Activated naive CD4-positive, alpha-beta T cell treated with anti-CD3 and anti-CD28 coated beads, Interleukin-2, amount 10 ng/mL, durations not matched to agents 7 days and 5 days (primary cell): ENCODE results near the gene EPB41L2.
"Not testable (repeated sequence)": the region's sequence is repeated elsewhere in the genome, so short reads cannot be mapped to it uniquely, and the experiment has no call there.

Source experiments
- CTCF ChIA-PET: fragments of 350-600 bp; sonication (Branson Sonifier 250); formaldehyde crosslinking; loops from one replicate; lab custom pipeline; 2021; ENCODE audit warnings: antibody characterized with exemption; lab: Charles Lee
- DNase-seq: peaks from one replicate; pipeline ENCODE4 v3.0.0-alpha.2; 2020
- H3K27ac Mint-ChIP-seq: one replicate; pipeline ENCODE4 v1.8.0; 2021; ENCODE audit warnings: mild to moderate bottlenecking, moderate library complexity, mixed read lengths
- H3K27me3 Mint-ChIP-seq: one replicate; pipeline ENCODE4 v1.8.0; 2021; ENCODE audit warnings: mild to moderate bottlenecking, mixed read lengths
- H3K36me3 Mint-ChIP-seq: one replicate; pipeline ENCODE4 v1.8.0; 2021; ENCODE audit warnings: mixed read lengths
- H3K4me1 Mint-ChIP-seq: one replicate; pipeline ENCODE4 v1.8.0; 2021; ENCODE audit warnings: mixed read lengths
- H3K4me3 Mint-ChIP-seq: one replicate; pipeline ENCODE4 v1.8.0; 2021; ENCODE audit warnings: mild to moderate bottlenecking, moderate library complexity, mixed read lengths
- H3K9me3 Mint-ChIP-seq: one replicate; pipeline ENCODE4 v1.8.0; 2021; ENCODE audit warnings: mixed read lengths

The EPB41L2 gene

DNA sequence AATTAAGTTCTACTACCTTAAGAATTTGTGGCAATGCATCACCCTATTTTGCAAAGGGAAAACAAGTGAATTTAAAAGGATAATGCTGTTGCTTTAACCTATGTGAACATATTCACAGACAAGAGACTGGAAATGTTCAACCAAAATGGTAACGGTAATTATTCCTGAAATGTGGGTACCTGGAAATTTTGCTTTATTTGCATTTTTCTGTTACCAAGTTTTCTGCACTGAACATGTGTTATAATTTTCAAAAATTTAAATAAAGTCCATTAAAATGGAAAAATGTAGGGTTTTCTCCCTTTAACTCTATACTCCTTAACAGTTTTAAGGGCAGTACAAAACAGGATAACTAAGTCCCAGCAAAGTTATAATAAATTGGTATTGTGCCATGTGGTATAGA lies 66.4 kb downstream of the EPB41L2 start:
- Mint-ChIP-seq H3K36me3 (no peaks in the 10 kb centered on the region), H3K4me3 (no peak overlapping the region), H3K27ac (no peak overlapping the region), H3K9me3 (no peaks in the 10 kb centered on the region), H3K27me3 (no peaks in the 10 kb centered on the region), H3K4me1 (no peaks in the 10 kb centered on the region)
- DNase-seq = no peak
- CTCF ChIA-PET = no interaction called here

GRCh38 chr6:130995783-130996447 lies 67.1 kb downstream of the EPB41L2 start:
- CTCF ChIA-PET = no interaction called here
- no peak for DNase-seq
- Mint-ChIP-seq H3K27me3 (no peaks in the 10 kb centered on the region), H3K4me1 (no peaks in the 10 kb centered on the region), H3K36me3 (no peaks in the 10 kb centered on the region), H3K4me3 (no peak overlapping the region), H3K27ac (no peak overlapping the region), H3K9me3 (no peaks in the 10 kb centered on the region)

- H3K9me3 Mint-ChIP-seq = no peaks in the 10 kb centered on the region
- H3K27me3 Mint-ChIP-seq = no peaks in the 10 kb centered on the region
- CTCF ChIA-PET = no interaction called here
- H3K27ac Mint-ChIP-seq = no peak overlapping the region
- DNase-seq = no peak
- no peaks in the 10 kb centered on the region for H3K36me3 Mint-ChIP-seq
- H3K4me3 Mint-ChIP-seq = no peak overlapping the region
- H3K4me1 Mint-ChIP-seq = no peaks in the 10 kb centered on the region
Observed at GRCh38 chr6:130994319-130995097, 68.5 kb downstream of the EPB41L2 start.

DNA sequence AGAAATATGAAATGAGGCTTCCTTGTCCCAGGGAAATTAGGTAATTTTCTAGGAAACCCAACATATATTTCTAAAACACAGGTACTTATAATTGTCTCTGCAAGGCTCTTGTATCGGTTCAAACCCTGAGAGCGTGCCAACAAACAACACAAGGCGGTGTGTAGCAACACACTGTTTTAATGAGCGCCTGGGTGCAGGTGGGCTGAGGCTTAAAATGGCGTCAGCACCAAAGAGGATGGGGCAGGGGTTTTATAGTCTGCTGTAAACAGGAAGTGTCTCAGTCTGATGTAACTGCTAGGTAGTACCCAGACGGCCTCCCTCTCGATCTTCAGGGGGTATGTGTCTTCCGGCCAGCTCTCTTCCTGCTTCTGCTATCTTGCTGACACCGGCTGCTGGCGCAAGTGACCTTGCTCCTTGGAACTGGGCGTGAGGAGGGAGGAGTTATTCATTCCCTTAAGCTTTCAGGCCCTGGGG lies 69.7 kb downstream of the EPB41L2 start:
- Mint-ChIP-seq H3K27me3 (no peaks in the 10 kb centered on the region), H3K36me3 (no peaks in the 10 kb centered on the region), H3K4me1 (no peaks in the 10 kb centered on the region), H3K9me3 (no peaks in the 10 kb centered on the region), H3K4me3 (no peak overlapping the region), H3K27ac (no peak overlapping the region)
- CTCF ChIA-PET = no interaction called here
- DNase-seq = no peak

DNA sequence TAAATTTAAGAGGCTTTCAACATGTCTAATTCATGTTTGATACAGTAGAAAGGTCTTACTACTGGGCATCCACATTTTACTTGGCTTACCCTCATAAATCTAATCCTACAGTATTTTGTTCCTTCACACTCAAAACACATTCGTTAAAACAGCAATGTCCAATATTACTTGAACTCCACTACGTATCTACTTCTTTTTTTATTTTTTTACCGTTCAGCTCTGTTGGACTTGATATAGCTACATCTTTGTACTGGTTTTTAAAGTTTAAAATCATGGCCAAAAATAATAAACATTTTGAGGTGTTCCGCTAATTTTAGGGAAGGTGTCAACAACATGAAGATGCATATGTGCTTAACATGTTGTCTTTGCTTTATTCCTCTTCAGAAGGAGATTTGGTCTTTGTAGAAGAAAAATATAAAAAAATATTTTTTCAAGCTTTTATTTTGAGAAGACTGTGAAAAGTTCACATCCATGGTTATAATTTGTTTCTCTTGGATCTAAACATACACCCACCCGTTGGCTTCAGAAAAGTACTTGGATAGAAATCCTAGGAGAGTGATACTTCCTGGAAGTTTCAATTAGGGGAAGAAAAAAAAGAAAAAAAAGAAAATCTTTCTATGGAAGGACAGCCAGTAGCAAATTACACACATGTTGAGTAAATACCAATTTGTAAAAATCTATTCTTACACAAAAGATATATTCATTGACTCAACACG lies 71.5 kb downstream of the EPB41L2 start:
- Mint-ChIP-seq H3K4me1 (no peaks in the 10 kb centered on the region), H3K36me3 (no peaks in the 10 kb centered on the region), H3K9me3 (no peaks in the 10 kb centered on the region), H3K27ac (no peak overlapping the region), H3K4me3 (no peak overlapping the region), H3K27me3 (no peaks in the 10 kb centered on the region)
- DNase-seq = no peak
- CTCF ChIA-PET = no interaction called here

- DNase-seq, H3K36me3 Mint-ChIP-seq, H3K4me3 Mint-ChIP-seq, H3K27ac Mint-ChIP-seq, H3K27me3 Mint-ChIP-seq, H3K4me1 Mint-ChIP-seq, CTCF ChIA-PET: not testable (repeated sequence)
- H3K9me3 Mint-ChIP-seq = peaks cover 11% of the 10 kb centered on the region
Observed at GRCh38 chr6:130987539-130987938, 75.5 kb downstream of the EPB41L2 start.

GRCh38 chr6:130985115-130985514 lies 77.9 kb downstream of the EPB41L2 start:
- Mint-ChIP-seq H3K36me3 (no peaks in the 10 kb centered on the region), H3K27me3 (no peaks in the 10 kb centered on the region), H3K4me3 (no peak overlapping the region), H3K9me3 (peaks cover 11% of the 10 kb centered on the region), H3K4me1 (no peaks in the 10 kb centered on the region), H3K27ac (no peak overlapping the region)
- DNase-seq = no peak
- CTCF ChIA-PET = no interaction called here

GRCh38 chr6:130982941-130983456 lies 80.0 kb downstream of the EPB41L2 start:
- DNase-seq = no peak
- Mint-ChIP-seq H3K27ac (no peak overlapping the region), H3K36me3 (no peaks in the 10 kb centered on the region), H3K9me3 (peaks cover 11% of the 10 kb centered on the region), H3K27me3 (no peaks in the 10 kb centered on the region), H3K4me3 (no peak overlapping the region), H3K4me1 (no peaks in the 10 kb centered on the region)
- CTCF ChIA-PET = no interaction called here

- CTCF ChIA-PET = no interaction called here
- no peak for DNase-seq
- no peak overlapping the region for H3K4me3 Mint-ChIP-seq
- H3K36me3 Mint-ChIP-seq = no peaks in the 10 kb centered on the region
- no peak overlapping the region for H3K27ac Mint-ChIP-seq
- no peaks in the 10 kb centered on the region for H3K27me3 Mint-ChIP-seq
- H3K4me1 Mint-ChIP-seq = no peaks in the 10 kb centered on the region
- H3K9me3 Mint-ChIP-seq = peaks cover 11% of the 10 kb centered on the region
Observed at GRCh38 chr6:130982135-130982534, 80.9 kb downstream of the EPB41L2 start.

DNA sequence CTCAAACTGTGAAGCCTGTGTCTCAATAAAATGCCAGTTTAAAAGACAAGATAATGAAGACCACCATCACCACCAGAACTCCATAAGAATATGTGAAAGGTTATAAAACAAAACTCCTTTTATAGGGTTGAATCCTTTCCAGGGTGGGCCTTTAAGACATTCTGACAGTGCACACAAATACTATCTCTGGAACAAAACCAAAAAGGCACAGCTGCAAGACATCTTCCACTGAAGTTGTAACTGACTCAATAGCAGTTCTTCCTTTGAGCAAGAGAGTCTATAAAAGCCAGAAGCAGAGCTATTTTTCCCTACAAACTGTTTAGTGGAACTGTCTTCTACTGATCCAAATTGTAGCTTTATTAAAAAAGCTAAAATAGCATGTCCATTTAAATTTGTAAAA lies 81.6 kb downstream of the EPB41L2 start:
- CTCF ChIA-PET = no interaction called here

DNA sequence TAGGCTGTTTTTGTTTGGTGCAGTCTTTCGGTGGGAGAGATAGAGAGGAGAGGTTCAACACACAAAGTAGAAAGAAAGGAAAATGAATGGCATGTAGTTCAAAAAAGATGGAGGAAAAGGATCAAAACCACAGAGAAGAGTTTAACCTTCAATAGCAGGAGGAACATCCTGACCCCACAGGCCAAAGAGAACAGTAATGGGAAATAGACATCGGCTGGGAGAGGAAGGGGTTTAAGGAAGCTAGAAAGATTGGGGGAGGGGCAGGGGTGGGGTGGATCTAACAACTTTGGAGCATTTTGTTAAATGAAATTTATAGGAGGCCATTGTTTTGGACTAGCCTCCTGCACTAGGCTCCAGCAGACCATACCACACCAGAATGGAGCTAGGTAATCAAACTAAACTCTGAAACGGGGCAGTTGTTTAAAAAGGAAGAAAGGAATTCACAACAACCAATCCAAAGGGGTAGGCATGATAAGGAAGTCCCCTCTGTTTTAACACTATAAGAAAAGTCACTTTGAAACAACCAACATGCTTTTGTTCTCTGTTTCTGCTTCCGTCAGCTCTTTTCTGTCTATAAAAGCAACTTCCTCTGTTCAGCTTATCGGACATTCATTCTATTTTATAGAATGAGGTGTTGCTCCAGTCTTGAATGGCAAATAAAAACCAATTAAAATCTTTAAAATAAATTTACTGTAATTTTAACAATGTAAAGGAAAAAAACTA lies 82.6 kb downstream of the EPB41L2 start:
- Mint-ChIP-seq H3K27me3 (no peaks in the 10 kb centered on the region), H3K4me3 (no peak overlapping the region), H3K9me3 (peaks cover 7% of the 10 kb centered on the region), H3K4me1 (no peaks in the 10 kb centered on the region), H3K27ac (no peak overlapping the region), H3K36me3 (no peaks in the 10 kb centered on the region)
- DNase-seq = no peak
- CTCF ChIA-PET = no interaction called here

More for the DNA sequence above, 81.6 kb downstream of the EPB41L2 start:
- Mint-ChIP-seq H3K36me3 (no peaks in the 10 kb centered on the region), H3K9me3 (peaks cover 11% of the 10 kb centered on the region), H3K4me3 (no peak overlapping the region), H3K4me1 (no peaks in the 10 kb centered on the region), H3K27me3 (no peaks in the 10 kb centered on the region), H3K27ac (no peak overlapping the region)
- no peak for DNase-seq

DNA sequence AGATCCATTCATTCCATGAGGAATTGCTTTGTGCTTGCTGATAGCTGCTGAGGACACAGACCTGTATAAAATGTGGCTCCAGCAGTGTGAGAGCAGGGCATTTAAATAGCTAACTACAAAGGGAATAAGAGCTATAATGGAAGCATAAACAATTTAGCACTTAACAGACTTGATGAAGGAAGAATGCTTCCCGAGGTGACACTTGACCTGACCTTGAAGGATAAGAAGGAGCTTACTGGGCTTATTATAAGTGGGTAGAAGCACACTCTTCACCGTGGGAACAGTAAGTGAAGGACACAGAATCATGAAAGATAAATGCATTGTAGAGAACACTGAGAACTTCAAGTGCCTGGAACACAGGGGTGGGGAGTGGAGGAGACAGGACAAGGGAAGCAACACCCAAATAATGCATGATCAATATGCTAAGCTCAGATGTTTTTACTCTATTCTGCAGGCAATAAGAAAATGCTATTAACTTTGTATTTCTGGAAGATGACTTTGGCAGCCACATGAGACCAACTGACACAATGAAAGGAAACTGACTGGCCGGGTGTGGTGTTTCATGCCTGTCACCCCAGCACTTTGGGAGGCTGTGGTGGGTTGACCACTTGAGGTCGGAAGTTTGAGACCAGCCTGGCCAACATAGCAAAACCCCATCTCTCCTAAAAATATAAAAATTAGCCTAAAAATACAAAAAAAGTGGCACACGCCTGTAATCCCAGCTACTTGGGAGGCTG lies 84.2 kb downstream of the EPB41L2 start:
- CTCF ChIA-PET = no interaction called here
- H3K9me3 Mint-ChIP-seq = no peaks in the 10 kb centered on the region

GRCh38 chr6:130978180-130978579 lies 84.9 kb downstream of the EPB41L2 start:
- no peaks in the 10 kb centered on the region for H3K36me3 Mint-ChIP-seq
- no peaks in the 10 kb centered on the region for H3K4me1 Mint-ChIP-seq
- H3K4me3 Mint-ChIP-seq = no peak overlapping the region
- H3K27ac Mint-ChIP-seq = no peak overlapping the region
- no peaks in the 10 kb centered on the region for H3K27me3 Mint-ChIP-seq
- no peak for DNase-seq
- no peaks in the 10 kb centered on the region for H3K9me3 Mint-ChIP-seq
- CTCF ChIA-PET = no interaction called here

More for the DNA sequence above, 84.2 kb downstream of the EPB41L2 start:
- no peaks in the 10 kb centered on the region for H3K36me3 Mint-ChIP-seq
- H3K27me3 Mint-ChIP-seq = no peaks in the 10 kb centered on the region
- no peak overlapping the region for H3K27ac Mint-ChIP-seq
- no peak for DNase-seq
- H3K4me3 Mint-ChIP-seq = no peak overlapping the region
- no peaks in the 10 kb centered on the region for H3K4me1 Mint-ChIP-seq
